ENCODE results near the gene ATP6V0C. TPM values are rescaled to one million over a fixed set of nuclear protein-coding genes. Genes with fewer than 3 reads are reported as not detected.

ATP6V0C gene
- polyA plus RNA-seq, 3 donors: 176 to 310 (median 187) TPM

- no peak for TF ChIP-seq CTCF (IDR thresholded peaks at IDR 0.05)
- Histone ChIP-seq H3K27ac (ENCODE audit: low read depth in 1 of 2, low read length in 2 of 2) (no peak overlapping the region), H3K4me2 (replicated peaks; ENCODE audit: extremely low read depth, low read length, poor library complexity, severe bottlenecking) (no peak overlapping the region)
Observed at GRCh38 chr16:2485811-2486507, 27.8 kb upstream of the ATP6V0C start.

DNA sequence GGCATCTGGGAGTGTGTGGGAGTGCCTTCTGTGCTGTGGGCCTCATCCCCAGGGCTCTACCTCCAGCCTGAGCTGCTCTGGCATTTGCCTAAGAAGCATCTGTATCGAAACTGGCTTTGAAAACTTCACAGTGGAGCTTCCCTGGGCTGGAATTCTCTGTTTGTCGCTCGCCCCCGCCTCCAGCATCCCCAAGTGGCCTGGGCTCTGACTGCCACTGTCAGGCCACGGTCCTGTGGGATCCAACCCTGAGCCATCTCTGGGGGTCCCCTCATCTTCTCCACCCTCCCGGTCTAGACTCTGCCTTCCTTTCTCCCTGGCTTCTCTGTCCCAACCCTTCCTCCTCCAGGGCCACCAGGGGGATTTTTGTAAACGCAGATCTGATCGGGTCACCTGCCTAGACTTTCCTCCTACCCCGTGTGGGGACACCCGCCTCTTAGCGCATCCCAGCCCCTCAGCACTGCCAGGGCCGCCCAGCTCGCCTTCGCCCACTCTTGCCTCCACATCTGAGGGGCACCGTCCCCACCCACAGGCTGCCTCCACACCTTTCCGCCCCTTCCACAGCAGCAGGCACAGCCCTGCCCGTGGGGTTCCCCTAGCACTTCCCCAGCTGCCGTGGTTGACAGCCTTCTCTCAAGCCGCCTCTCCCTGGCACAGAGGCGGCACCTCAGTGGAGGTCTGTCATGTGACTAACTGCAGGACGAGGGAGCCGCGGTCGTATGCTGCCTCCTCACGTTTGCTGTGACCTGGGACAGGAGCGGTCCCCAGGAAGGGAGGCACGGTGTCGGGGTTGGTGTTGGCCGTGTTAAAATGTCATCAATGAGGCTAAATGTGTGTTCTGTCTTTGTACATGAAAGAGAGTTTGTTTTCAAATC, 26.9 kb upstream of the ATP6V0C start:
- Histone ChIP-seq H3K27me3 (ENCODE audit: control insufficient read depth in 2 of 2, insufficient read depth in 2 of 2, low read length in 2 of 2) (no peaks in the 10 kb centered on the region), H3K9ac (ENCODE audit: insufficient read depth, low read length, poor library complexity, severe bottlenecking) (peak overlapping the region; percentile 49), H3K79me2 (ENCODE audit: insufficient read depth, low read length) (peaks cover 46% of the 10 kb centered on the region), H3K9me3 (replicated peaks in 1 of 2; ENCODE audit: control insufficient read depth in 1 of 2, insufficient read depth in 1 of 2, low read length in 2 of 2) (no peaks in the 10 kb centered on the region), H3K4me2 (replicated peaks; ENCODE audit: extremely low read depth, low read length, poor library complexity, severe bottlenecking) (peak overlapping the region; percentile 57), H3K36me3 (replicated peaks in 1 of 2; ENCODE audit: control insufficient read depth in 1 of 2, insufficient read depth in 2 of 2, low read length in 2 of 2) (peaks cover 0 to 10% of the 10 kb centered on the region in 2 donors), H4K20me1 (ENCODE audit: insufficient read depth, low read length) (peaks cover 13% of the 10 kb centered on the region), H2AFZ (ENCODE audit: insufficient read depth, low read depth, low read length, poor library complexity, severe bottlenecking) (peak overlapping the region; percentile 69), H3K4me3 (replicated peaks in 1 of 3; ENCODE audit: low read depth in 2 of 3, low read length in 3 of 3) (peak overlapping the region in 1 of 3 experiments; percentile 10), H3K27ac (ENCODE audit: low read depth in 1 of 2, low read length in 2 of 2) (peak overlapping the region; percentile 2 to 28), H3K4me1 (ENCODE audit: control insufficient read depth in 1 of 2, insufficient read depth in 2 of 2, low read length in 2 of 2) (peaks cover 29 to 33% of the 10 kb centered on the region in 2 donors)
- Mint-ChIP-seq H3K27me3 (ENCODE audit: low read depth in 3 of 3) (peaks cover 2 to 4% (median 4%) of the 10 kb centered on the region in 3 donors), H3K27ac (peak overlapping the region; percentile 80 to 93 (median 90)), H3K36me3 (peaks cover 22 to 33% of the 10 kb centered on the region in 2 donors), H3K4me3 (peak overlapping the region; percentile 66 to 86), H3K4me1 (peaks cover 44% of the 10 kb centered on the region), H3K9me3 (peaks cover 0 to 2% (median 0%) of the 10 kb centered on the region in 7 donors)
- intact Hi-C loops (cut with micrococcal nuclease): loop anchor here in 1 of 2 donors (5.0 kb wide), 1 partner anchor 145 kb away; the partner anchor contains the start of gene ABCA3
- TF ChIP-seq CTCF (IDR thresholded peaks at IDR 0.05): peak; percentile 37
- peak; percentile 79 to 88 (median 79) for DNase-seq
- 32% methylated on average over 28 of the region's 29 CpGs for WGBS (ENCODE audit: insufficient coverage)

More at GRCh38 chr16:2485811-2486507, 27.8 kb upstream of the ATP6V0C start:
- peaks cover 51% of the 10 kb centered on the region for H3K79me2 ChIP-seq (ENCODE audit: insufficient read depth, low read length)
- H3K4me3 ChIP-seq (replicated peaks in 1 of 3; ENCODE audit: low read depth in 2 of 3, low read length in 3 of 3): no peak overlapping the region
- H3K4me1 ChIP-seq (ENCODE audit: control insufficient read depth in 1 of 2, insufficient read depth in 2 of 2, low read length in 2 of 2): peaks cover 29 to 33% of the 10 kb centered on the region in 2 donors
- WGBS (ENCODE audit: insufficient coverage): 68% methylated on average over 24 of the region's 33 CpGs
- peaks cover 0 to 10% of the 10 kb centered on the region in 2 donors for H3K36me3 ChIP-seq (replicated peaks in 1 of 2; ENCODE audit: control insufficient read depth in 1 of 2, insufficient read depth in 2 of 2, low read length in 2 of 2)
- no peak overlapping the region for H3K4me3 Mint-ChIP-seq
- no peak for DNase-seq
- peaks cover 2 to 4% (median 4%) of the 10 kb centered on the region in 3 donors for H3K27me3 Mint-ChIP-seq (ENCODE audit: low read depth in 3 of 3)
- no peak overlapping the region for H2AFZ ChIP-seq (ENCODE audit: insufficient read depth, low read depth, low read length, poor library complexity, severe bottlenecking)
- H3K9ac ChIP-seq (ENCODE audit: insufficient read depth, low read length, poor library complexity, severe bottlenecking): peak overlapping the region; percentile 49
- H3K36me3 Mint-ChIP-seq: peaks cover 28 to 40% of the 10 kb centered on the region in 2 donors
- peak overlapping the region in 3 of 7 donors; percentile 45 to 67 (median 46) for H3K27ac Mint-ChIP-seq
- no peaks in the 10 kb centered on the region for H3K9me3 ChIP-seq (replicated peaks in 1 of 2; ENCODE audit: control insufficient read depth in 1 of 2, insufficient read depth in 1 of 2, low read length in 2 of 2)
- H3K4me1 Mint-ChIP-seq: peaks cover 45% of the 10 kb centered on the region
- intact Hi-C loops (cut with micrococcal nuclease): loop anchor here in 1 of 2 donors (5.0 kb wide), 1 partner anchor 144 kb away; the partner anchor contains the start of gene ABCA3
- H3K27me3 ChIP-seq (ENCODE audit: control insufficient read depth in 2 of 2, insufficient read depth in 2 of 2, low read length in 2 of 2): no peaks in the 10 kb centered on the region
- H4K20me1 ChIP-seq (ENCODE audit: insufficient read depth, low read length): peaks cover 15% of the 10 kb centered on the region
- peaks cover 0 to 2% (median 0%) of the 10 kb centered on the region in 7 donors for H3K9me3 Mint-ChIP-seq

Data from CD14-positive monocyte (primary cell).